Neural crest cell (in vitro differentiated cells): ENCODE measurements around the gene EME2. TPM values are rescaled to one million over a fixed set of nuclear protein-coding genes. Genes with fewer than 3 reads are reported as not detected.

Experiments
- DNase-seq: peaks from one replicate; pipeline ENCODE4 v3.0.0; 2021; ENCODE audit warnings: low read depth, mixed read lengths, low spot score
- H3K27ac Mint-ChIP-seq: one replicate; pipeline ENCODE4 v1.8.0; 2021; ENCODE audit warnings: mild to moderate bottlenecking, mixed read lengths; ENCODE audit not compliant: unreplicated experiment
- H3K27me3 Mint-ChIP-seq: 2 replicates; pipeline ENCODE4 v1.8.0; 2021; ENCODE audit warnings: low read depth, mild to moderate bottlenecking, mixed read lengths
- H3K36me3 Mint-ChIP-seq: 2 replicates; pipeline ENCODE4 v1.8.0; 2021; ENCODE audit warnings: low read depth, mild to moderate bottlenecking, mixed read lengths
- H3K4me1 Mint-ChIP-seq: 2 replicates; pipeline ENCODE4 v1.8.0; 2021; ENCODE audit warnings: mixed read lengths
- H3K4me3 Mint-ChIP-seq: one replicate; pipeline ENCODE4 v1.8.0; 2021; ENCODE audit warnings: mild to moderate bottlenecking, mixed read lengths
- H3K9me3 Mint-ChIP-seq: 2 replicates; pipeline ENCODE4 v1.8.0; 2021; ENCODE audit warnings: mixed read lengths
- CTCF ChIP-seq: fragments of 200-600 bp; sonication (generic); conservative IDR thresholded peaks from 2 replicates; pipeline ENCODE4 v1.5.0; 2021; ENCODE audit warnings: antibody characterized with exemption, mild to moderate bottlenecking
- microRNA-seq: library from miRNA; unstranded; fragments of <30 nt; microRNA quantifications from one replicate; pipeline ENCODE4, GENCODE V29; 2020
- total RNA-seq: library from RNA; stranded (reverse); gene quantifications from 2 replicates; pipeline ENCODE4 v1.2.1, GENCODE V29; 2021

Gene EME2
- total RNA-seq, 1 donor from 2014 or later, result 36.5 TPM

GRCh38 chr16:1822801-1823200 lies 50.2 kb downstream of the EME2 start:
- no peaks in the 10 kb centered on the region for H3K36me3 Mint-ChIP-seq
- no peak for DNase-seq
- peaks cover 23% of the 10 kb centered on the region for H3K4me1 Mint-ChIP-seq
- no peak overlapping the region for H3K4me3 Mint-ChIP-seq
- H3K27me3 Mint-ChIP-seq, result no peaks in the 10 kb centered on the region
- no peak for TF ChIP-seq CTCF
- H3K9me3 Mint-ChIP-seq, result no peaks in the 10 kb centered on the region
- no peak overlapping the region for H3K27ac Mint-ChIP-seq

- no peaks in the 10 kb centered on the region for H3K9me3 Mint-ChIP-seq
- no peaks in the 10 kb centered on the region for H3K27me3 Mint-ChIP-seq
- no peak for DNase-seq
- peaks cover 32% of the 10 kb centered on the region for H3K4me1 Mint-ChIP-seq
- H3K4me3 Mint-ChIP-seq, result peak overlapping the region; percentile 85
- H3K36me3 Mint-ChIP-seq, result no peaks in the 10 kb centered on the region
- no peak overlapping the region for H3K27ac Mint-ChIP-seq
- no peak for TF ChIP-seq CTCF
Measured at GRCh38 chr16:1823821-1824220, 51.2 kb downstream of the EME2 start.

- peaks cover 37% of the 10 kb centered on the region for H3K4me1 Mint-ChIP-seq
- no peak for DNase-seq
- H3K4me3 Mint-ChIP-seq, result peak overlapping the region; percentile 80
- no peak for TF ChIP-seq CTCF
- H3K9me3 Mint-ChIP-seq, result no peaks in the 10 kb centered on the region
- H3K27ac Mint-ChIP-seq, result no peak overlapping the region
- H3K36me3 Mint-ChIP-seq, result peaks cover 3% of the 10 kb centered on the region
- no peaks in the 10 kb centered on the region for H3K27me3 Mint-ChIP-seq
Measured at GRCh38 chr16:1825381-1825863, 52.8 kb downstream of the EME2 start.

Small RNAs within 50 kb of the gene (microRNA-seq; reads per million reads assigned to microRNA genes)
- 24.3 reads per million, percentile 38 among the genes with 10 or more reads in this experiment for gene MIR3177

Other genes with a start within 250 kb of the EME2 start
- gene TMEM204, start 239.1 kb upstream of the EME2 start, total RNA-seq, result 0.98 and 1.3 TPM in 2 replicates
- 43.3 and 45.8 TPM in 2 replicates for gene IFT140, start 160.7 kb upstream of the EME2 start, total RNA-seq
- 38.3 TPM in 2 replicates for gene CRAMP1, start 160.4 kb upstream of the EME2 start, total RNA-seq
- gene JPT2, start 94.5 kb upstream of the EME2 start, total RNA-seq, result 247 and 261 TPM in 2 replicates
- 111 and 113 TPM in 2 replicates for gene MAPK8IP3, start 66.6 kb upstream of the EME2 start, total RNA-seq
- gene NME3, start 1.3 kb upstream of the EME2 start, total RNA-seq, result 35.0 and 38.0 TPM in 2 replicates
- gene MRPS34, start 324 bp downstream of the EME2 start, total RNA-seq, result 135 and 141 TPM in 2 replicates
- 23.1 and 23.8 TPM in 2 replicates for gene SPSB3, start 9.8 kb downstream of the EME2 start, total RNA-seq
- gene NUBP2, start 10.2 kb downstream of the EME2 start, total RNA-seq, result 71.0 and 73.8 TPM in 2 replicates
- gene IGFALS, start 20.9 kb downstream of the EME2 start, total RNA-seq, result 0.14 TPM in 1 of 2 replicates, not detected in the other
- 31.1 TPM in 2 replicates for gene HAGH, start 54.0 kb downstream of the EME2 start, total RNA-seq
- 27.2 and 28.0 TPM in 2 replicates for gene FAHD1, start 54.4 kb downstream of the EME2 start, total RNA-seq
- not detected in 2 replicates for gene MEIOB, start 99.4 kb downstream of the EME2 start, total RNA-seq
- not detected in 2 replicates for gene HS3ST6, start 145.6 kb downstream of the EME2 start, total RNA-seq
- 29.8 and 30.5 TPM in 2 replicates for gene MSRB1, start 170.4 kb downstream of the EME2 start, total RNA-seq
- gene RPL3L, start 181.9 kb downstream of the EME2 start, total RNA-seq, result not detected in 2 replicates
- 128 TPM in 2 replicates for gene NDUFB10, start 186.7 kb downstream of the EME2 start, total RNA-seq
- gene RPS2, start 192.0 kb downstream of the EME2 start, total RNA-seq, result 3,479 and 3,508 TPM in 2 replicates
- gene RNF151, start 194.0 kb downstream of the EME2 start, total RNA-seq, result not detected in 2 replicates
- 39.5 and 39.6 TPM in 2 replicates for gene TBL3, start 199.2 kb downstream of the EME2 start, total RNA-seq
- gene NOXO1, start 208.7 kb downstream of the EME2 start, total RNA-seq, result 0.63 and 0.75 TPM in 2 replicates
- gene GFER, start 211.4 kb downstream of the EME2 start, total RNA-seq, result 42.5 and 43.3 TPM in 2 replicates
- 2.1 and 2.2 TPM in 2 replicates for gene SYNGR3, start 217.2 kb downstream of the EME2 start, total RNA-seq
- gene ZNF598, start 237.0 kb downstream of the EME2 start, total RNA-seq, result 55.7 and 62.5 TPM in 2 replicates
- gene NPW, start 247.0 kb downstream of the EME2 start, total RNA-seq, result 0.82 and 1.3 TPM in 2 replicates